ENCODE measurements around the gene UAP1.

DNA sequence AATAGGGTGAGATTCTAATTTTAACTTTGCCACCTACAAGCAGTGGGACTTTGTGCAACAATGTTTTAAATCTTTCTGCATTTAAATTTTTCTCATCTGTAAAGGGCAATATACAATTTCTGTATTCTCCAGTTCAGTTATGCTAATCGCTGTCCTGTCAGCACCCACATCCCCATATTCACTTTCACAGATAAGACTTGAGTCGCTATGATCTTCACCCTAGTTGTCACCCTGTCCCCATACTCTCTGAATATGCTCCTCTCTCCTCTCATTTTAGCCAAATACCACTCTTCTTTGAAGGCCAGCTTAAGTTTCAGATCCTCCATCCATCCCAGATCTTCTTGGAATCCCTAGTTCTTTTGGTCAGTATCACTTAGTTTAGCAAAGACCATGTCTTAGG is 79.6 kb downstream of the UAP1 start:
- TF ChIP-seq CTCF (IDR thresholded peaks at IDR 0.05) (no peak), POLR2A (IDR thresholded peaks at IDR 0.05) (no peak)
